SK-N-SH (cell line): ENCODE data around the gene CCDC197.

Experiments used
- EP300 ChIP-seq, 2 experiments: IDR thresholded peaks; 2 replicates each; pipeline versions ENCODE4 v1.4.0 to v1.6.1; 2012; ENCODE audit warnings: borderline replicate concordance in 1 of 2, low read depth in 1 of 2, low read length in 1 of 2
- MXI1 ChIP-seq: IDR thresholded peaks from 2 replicates; pipeline ENCODE4 v1.6.1; 2012; ENCODE audit warnings: mild to moderate bottlenecking, low read depth, low read length, improper control_type of control experiment
- RCOR1 ChIP-seq: fragments of 150-350 bp; IDR thresholded peaks from 2 replicates; pipeline ENCODE4 v1.6.1; 2017; ENCODE audit warnings: antibody characterized with exemption, low read length
- RFX5 ChIP-seq: IDR thresholded peaks from 2 replicates; pipeline ENCODE4 v1.6.1; 2012; ENCODE audit warnings: mild to moderate bottlenecking, improper control_type of control experiment, low read length
- SMC3 ChIP-seq: IDR thresholded peaks from 2 replicates; pipeline ENCODE4 v1.6.1; 2012; ENCODE audit warnings: low read depth, low read length, improper control_type of control experiment
- TAF1 ChIP-seq: IDR thresholded peaks from 2 replicates; pipeline ENCODE4 v1.6.1; 2012; ENCODE audit warnings: low read depth, mild to moderate bottlenecking, low read length, moderate library complexity, borderline replicate concordance
- TEAD4 ChIP-seq: IDR thresholded peaks from 2 replicates; pipeline ENCODE4 v1.4.0; 2012; ENCODE audit warnings: mild to moderate bottlenecking, borderline replicate concordance; ENCODE audit not compliant: insufficient read depth
- TF ChIP-seq, protein P1 (sequence below): fragments of 200-600 bp; sonication (generic); IDR thresholded peaks from 2 replicates; pipeline ENCODE4 v1.6.1; 2017; ENCODE audit warnings: antibody characterized with exemption, mild to moderate bottlenecking, moderate library complexity
- TF ChIP-seq, protein P2 (sequence below): IDR thresholded peaks from 2 replicates; pipeline ENCODE4 v1.4.0; 2012; ENCODE audit warnings: low read depth, borderline replicate concordance
- TF ChIP-seq, protein P3 (sequence below): fragments of 150-350 bp; IDR thresholded peaks from 2 replicates; pipeline ENCODE4 v1.6.1; 2017; ENCODE audit warnings: antibody characterized with exemption, low read length, low read depth, borderline replicate concordance
- TF ChIP-seq, protein P4 (sequence below): IDR thresholded peaks from 2 replicates; pipeline ENCODE4 v1.4.0; 2012; ENCODE audit warnings: low read depth

DNA sequence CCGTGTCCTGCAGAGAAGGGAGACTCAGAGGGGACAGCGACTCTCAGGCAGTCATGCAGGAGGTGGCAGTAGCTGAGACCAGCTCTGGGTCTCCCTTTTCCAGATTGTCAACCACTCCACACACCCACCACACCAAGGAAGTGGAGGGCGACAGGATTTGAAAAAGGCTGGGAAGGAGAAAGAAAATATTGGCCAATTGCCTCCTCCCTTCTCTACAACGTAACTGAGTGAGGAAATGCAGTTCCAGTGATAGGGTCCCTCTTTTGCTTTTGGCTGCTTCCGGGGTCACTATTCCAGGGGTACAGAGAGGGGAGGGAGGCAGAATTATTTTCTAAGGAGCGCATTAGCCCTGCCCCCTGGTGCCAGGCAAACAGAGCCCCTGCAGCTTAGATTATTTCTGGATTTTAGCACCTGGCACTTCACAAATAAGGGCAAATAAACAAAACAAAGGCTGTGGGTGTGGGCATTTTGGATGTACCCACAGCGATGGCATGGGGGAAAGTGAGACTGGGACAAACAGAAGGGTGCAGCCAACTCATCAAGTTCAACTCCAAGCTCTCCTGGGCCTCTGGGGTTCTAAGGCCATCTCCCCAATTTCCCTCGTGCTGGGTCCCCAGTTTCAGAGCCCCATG lies 41.1 kb upstream of the CCDC197 start:
- TF ChIP-seq, protein P1, sequence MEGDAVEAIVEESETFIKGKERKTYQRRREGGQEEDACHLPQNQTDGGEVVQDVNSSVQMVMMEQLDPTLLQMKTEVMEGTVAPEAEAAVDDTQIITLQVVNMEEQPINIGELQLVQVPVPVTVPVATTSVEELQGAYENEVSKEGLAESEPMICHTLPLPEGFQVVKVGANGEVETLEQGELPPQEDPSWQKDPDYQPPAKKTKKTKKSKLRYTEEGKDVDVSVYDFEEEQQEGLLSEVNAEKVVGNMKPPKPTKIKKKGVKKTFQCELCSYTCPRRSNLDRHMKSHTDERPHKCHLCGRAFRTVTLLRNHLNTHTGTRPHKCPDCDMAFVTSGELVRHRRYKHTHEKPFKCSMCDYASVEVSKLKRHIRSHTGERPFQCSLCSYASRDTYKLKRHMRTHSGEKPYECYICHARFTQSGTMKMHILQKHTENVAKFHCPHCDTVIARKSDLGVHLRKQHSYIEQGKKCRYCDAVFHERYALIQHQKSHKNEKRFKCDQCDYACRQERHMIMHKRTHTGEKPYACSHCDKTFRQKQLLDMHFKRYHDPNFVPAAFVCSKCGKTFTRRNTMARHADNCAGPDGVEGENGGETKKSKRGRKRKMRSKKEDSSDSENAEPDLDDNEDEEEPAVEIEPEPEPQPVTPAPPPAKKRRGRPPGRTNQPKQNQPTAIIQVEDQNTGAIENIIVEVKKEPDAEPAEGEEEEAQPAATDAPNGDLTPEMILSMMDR = no peak
- no peak for TF ChIP-seq EP300 (IDR thresholded peaks at IDR 0.05; ENCODE audit: borderline replicate concordance in 1 of 2, low read depth in 1 of 2, low read length in 1 of 2)
- TF ChIP-seq, protein P2, sequence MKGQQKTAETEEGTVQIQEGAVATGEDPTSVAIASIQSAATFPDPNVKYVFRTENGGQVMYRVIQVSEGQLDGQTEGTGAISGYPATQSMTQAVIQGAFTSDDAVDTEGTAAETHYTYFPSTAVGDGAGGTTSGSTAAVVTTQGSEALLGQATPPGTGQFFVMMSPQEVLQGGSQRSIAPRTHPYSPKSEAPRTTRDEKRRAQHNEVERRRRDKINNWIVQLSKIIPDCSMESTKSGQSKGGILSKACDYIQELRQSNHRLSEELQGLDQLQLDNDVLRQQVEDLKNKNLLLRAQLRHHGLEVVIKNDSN = no peak
- no peak for TF ChIP-seq MXI1
- TF ChIP-seq SMC3 = no peak
- no peak for TF ChIP-seq TAF1
- TF ChIP-seq, protein P3, sequence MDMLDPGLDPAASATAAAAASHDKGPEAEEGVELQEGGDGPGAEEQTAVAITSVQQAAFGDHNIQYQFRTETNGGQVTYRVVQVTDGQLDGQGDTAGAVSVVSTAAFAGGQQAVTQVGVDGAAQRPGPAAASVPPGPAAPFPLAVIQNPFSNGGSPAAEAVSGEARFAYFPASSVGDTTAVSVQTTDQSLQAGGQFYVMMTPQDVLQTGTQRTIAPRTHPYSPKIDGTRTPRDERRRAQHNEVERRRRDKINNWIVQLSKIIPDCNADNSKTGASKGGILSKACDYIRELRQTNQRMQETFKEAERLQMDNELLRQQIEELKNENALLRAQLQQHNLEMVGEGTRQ = no peak
- no peak for TF ChIP-seq TEAD4
- TF ChIP-seq, protein P4, sequence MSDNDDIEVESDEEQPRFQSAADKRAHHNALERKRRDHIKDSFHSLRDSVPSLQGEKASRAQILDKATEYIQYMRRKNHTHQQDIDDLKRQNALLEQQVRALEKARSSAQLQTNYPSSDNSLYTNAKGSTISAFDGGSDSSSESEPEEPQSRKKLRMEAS = no peak
- no peak for TF ChIP-seq RFX5
- no peak for TF ChIP-seq RCOR1
